K562 (cell line): Measurements from ENCODE around the gene UTS2R. TPM values are rescaled to one million over a fixed set of nuclear protein-coding genes. Genes with fewer than 3 reads are reported as not detected.
A peak's percentile ranks its signal among the peaks of the same experiment; 100 is the strongest.

Experiments
- ARHGAP35 ChIP-seq: fragments of 450-650 bp; IDR thresholded peaks from 2 replicates; pipeline ENCODE4 v1.6.1; 2018; ENCODE audit not compliant: partially characterized antibody
- ATF6 ChIP-seq: sonication (generic); formaldehyde crosslinking; IDR thresholded peaks from 2 replicates; pipeline ENCODE4 v1.4.0; 2020; ENCODE audit warnings: mild to moderate bottlenecking, missing genetic modification reagents
- HDAC8 ChIP-seq: fragments of 450-650 bp; IDR thresholded peaks from 2 replicates; pipeline ENCODE4 v1.6.1; 2016; ENCODE audit warnings: mild to moderate bottlenecking, missing genetic modification characterization, moderate library complexity, missing compliant biosample characterization
- NCOR1 ChIP-seq: fragments of 450-650 bp; IDR thresholded peaks from 2 replicates; pipeline ENCODE4 v1.6.1; 2016; ENCODE audit warnings: mild to moderate bottlenecking, moderate library complexity
- NR4A1 ChIP-seq, 2 experiments: fragments of 250-450 bp in 1 of 2; fragments of 450-650 bp in 1 of 2; sonication (Bioruptor Pico) in 1 of 2; IDR thresholded peaks; 2 replicates each; pipeline versions ENCODE4 v1.4.0 to v1.6.1; 2016 to 2020; ENCODE audit warnings: mild to moderate bottlenecking in 2 of 2, missing compliant biosample characterization in 1 of 2, missing genetic modification characterization in 1 of 2, moderate library complexity in 1 of 2
- POLR2A ChIP-seq: fragments of 450-650 bp; conservative IDR thresholded peaks from 2 replicates; pipeline ENCODE4 v1.6.1; 2016
- POLR2H ChIP-seq: IDR thresholded peaks from 2 replicates; pipeline ENCODE4 v1.6.1; 2016; ENCODE audit warnings: missing genetic modification characterization, low read depth, mild to moderate bottlenecking, control low read depth, missing compliant biosample characterization, moderate library complexity
- RBBP5 ChIP-seq: fragments of 200-600 bp; sonication (generic); IDR thresholded peaks from 2 replicates; pipeline ENCODE4 v1.6.1; 2012; ENCODE audit warnings: borderline replicate concordance, mild to moderate bottlenecking, low read length, control low read depth, inconsistent platforms; ENCODE audit not compliant: insufficient read depth, poor library complexity, severe bottlenecking
- SOX6 ChIP-seq: fragments of 450-650 bp; IDR thresholded peaks from 2 replicates; pipeline ENCODE4 v1.6.1; 2014; ENCODE audit warnings: mild to moderate bottlenecking
- VEZF1 ChIP-seq: fragments of 200-800 bp; sonication (Bioruptor generic); IDR thresholded peaks from 2 replicates; pipeline ENCODE4 v1.6.1; 2017; ENCODE audit warnings: missing genetic modification characterization, missing compliant biosample characterization
- ZBTB8A ChIP-seq: fragments of 450-650 bp; IDR thresholded peaks from 2 replicates; pipeline ENCODE4 v1.6.1; 2018; ENCODE audit warnings: mild to moderate bottlenecking, moderate library complexity; ENCODE audit not compliant: partially characterized antibody
- ZFP1 ChIP-seq: fragments of 450-650 bp; formaldehyde crosslinking; IDR thresholded peaks from 2 replicates; pipeline ENCODE4 v1.4.0; 2020; ENCODE audit warnings: mild to moderate bottlenecking, mixed read lengths
- ZNF232 ChIP-seq: sonication (generic); formaldehyde crosslinking; IDR thresholded peaks from 2 replicates; pipeline ENCODE4 v1.8.0; 2022; ENCODE audit warnings: mild to moderate bottlenecking, missing genetic modification reagents
- polyA plus RNA-seq, 8 experiments: library from polyadenylated mRNA; depleted of rRNA in 4 of 8; stranded (reverse) in 5 of 8; unstranded in 3 of 8; fragments of >200 nt; fragmentation: Nextera tagmentation in 2 of 8; fragmentation: Illumina TruSeq in 1 of 8; extraction: Ambion mirVana in 2 of 8; extraction: Trizol in 1 of 8; gene quantifications; 2 replicates each; pipeline versions ENCODE4 v1.2.1 to v1.2.3, GENCODE V29; 2011 to 2014; ENCODE audit warnings: inconsistent platforms in 1 of 8, missing spikeins in 1 of 8
- total RNA-seq, 7 experiments: library from RNA; depleted of rRNA in 6 of 7; stranded (reverse); fragments of >200 nt in 6 of 7; fragmentation: Illumina TruSeq in 2 of 7; extraction: Trizol in 2 of 7; gene quantifications; 2 replicates each; pipeline versions ENCODE4 v1.2.1 to v1.2.3, GENCODE V29; 2011 to 2021; ENCODE audit warnings: low replicate concordance in 1 of 7
- TF ChIP-seq, protein P1 (sequence below): fragments of 450-650 bp; formaldehyde crosslinking; IDR thresholded peaks from 2 replicates; pipeline ENCODE4 v1.4.0; 2022; ENCODE audit warnings: missing genetic modification characterization
- TF ChIP-seq, protein P2 (sequence below), 2 experiments: IDR thresholded peaks; 2 replicates each; pipeline ENCODE4 v1.6.1; 2011; ENCODE audit warnings: borderline replicate concordance in 1 of 2, control low read depth in 1 of 2, low read depth in 1 of 2, low read length in 1 of 2, mild to moderate bottlenecking in 1 of 2, mixed read lengths in 1 of 2, moderate library complexity in 1 of 2; ENCODE audit not compliant: insufficient read depth in 1 of 2, insufficient read length in 1 of 2, poor library complexity in 1 of 2, severe bottlenecking in 1 of 2; ENCODE audit errors: extremely low read depth in 1 of 2

UTS2R gene
- total and polyA plus RNA-seq, 9 of the 15 experiments (the other 6 are each of a cell fraction or from before 2014, with no cell fraction given) = 0.22 TPM; not detected in 8

DNA sequence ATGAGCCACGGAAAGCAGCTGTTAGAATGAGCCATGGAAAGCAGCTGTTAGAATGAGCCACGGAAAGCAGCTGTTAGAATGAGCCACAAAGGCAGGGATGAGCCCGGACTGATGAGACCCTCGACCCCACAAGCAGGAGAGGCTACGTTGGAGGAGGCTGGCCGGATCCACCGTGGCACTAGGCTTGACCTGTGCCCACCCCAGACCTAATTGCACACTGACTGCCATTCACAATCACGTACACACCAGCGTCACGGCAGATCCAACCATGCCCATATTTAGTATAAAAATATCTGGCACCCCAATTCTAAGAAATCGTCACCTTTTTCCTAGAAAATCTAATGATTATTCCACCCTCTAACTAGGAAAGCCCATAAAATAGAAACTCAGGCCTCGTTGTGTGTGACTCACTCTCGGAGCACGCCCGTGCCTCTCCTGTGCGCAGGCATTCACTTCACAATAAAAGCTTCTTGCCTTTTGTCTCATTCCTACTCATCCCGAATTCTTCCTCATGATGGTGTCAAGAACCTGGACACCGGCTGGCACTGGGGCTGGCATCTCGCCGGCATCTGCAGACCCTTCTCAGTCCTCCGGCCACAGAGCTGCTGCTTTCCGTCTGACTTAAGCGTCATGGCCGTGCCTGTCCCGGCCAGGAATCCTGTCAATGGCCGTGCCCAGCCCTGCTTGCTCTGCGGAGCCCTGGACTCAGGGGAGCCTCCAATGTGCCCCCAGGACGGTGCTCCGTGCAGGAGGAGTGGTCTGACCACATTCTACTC, 32.5 kb upstream of the UTS2R start (continued):
- 0 out of 2 replicates have a peak, but pooled peaks have one; percentile 45 for TF ChIP-seq ATF6 (CRISPR knock-in tag)
- peak; percentile 77 for TF ChIP-seq SOX6
- TF ChIP-seq NCOR1 = peak; percentile 36; the same call in 1 of the 2 replicates
- TF ChIP-seq, protein P1, sequence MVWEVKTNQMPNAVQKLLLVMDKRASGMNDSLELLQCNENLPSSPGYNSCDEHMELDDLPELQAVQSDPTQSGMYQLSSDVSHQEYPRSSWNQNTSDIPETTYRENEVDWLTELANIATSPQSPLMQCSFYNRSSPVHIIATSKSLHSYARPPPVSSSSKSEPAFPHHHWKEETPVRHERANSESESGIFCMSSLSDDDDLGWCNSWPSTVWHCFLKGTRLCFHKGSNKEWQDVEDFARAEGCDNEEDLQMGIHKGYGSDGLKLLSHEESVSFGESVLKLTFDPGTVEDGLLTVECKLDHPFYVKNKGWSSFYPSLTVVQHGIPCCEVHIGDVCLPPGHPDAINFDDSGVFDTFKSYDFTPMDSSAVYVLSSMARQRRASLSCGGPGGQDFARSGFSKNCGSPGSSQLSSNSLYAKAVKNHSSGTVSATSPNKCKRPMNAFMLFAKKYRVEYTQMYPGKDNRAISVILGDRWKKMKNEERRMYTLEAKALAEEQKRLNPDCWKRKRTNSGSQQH = no peak
- TF ChIP-seq NR4A1 (CRISPR knock-in tag; IDR thresholded peaks at IDR 0.05) = no peak
- TF ChIP-seq NR4A1 (tag; IDR thresholded peaks at IDR 0.05) = peak; percentile 73; the same call in 1 of the 2 replicates
- TF ChIP-seq RBBP5 = no peak
- no peak for TF ChIP-seq POLR2H (tag)
- no peak for TF ChIP-seq VEZF1 (CRISPR knock-in tag)
- TF ChIP-seq, protein P2, sequence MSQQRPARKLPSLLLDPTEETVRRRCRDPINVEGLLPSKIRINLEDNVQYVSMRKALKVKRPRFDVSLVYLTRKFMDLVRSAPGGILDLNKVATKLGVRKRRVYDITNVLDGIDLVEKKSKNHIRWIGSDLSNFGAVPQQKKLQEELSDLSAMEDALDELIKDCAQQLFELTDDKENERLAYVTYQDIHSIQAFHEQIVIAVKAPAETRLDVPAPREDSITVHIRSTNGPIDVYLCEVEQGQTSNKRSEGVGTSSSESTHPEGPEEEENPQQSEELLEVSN (IDR thresholded peaks at IDR 0.05; ENCODE audit: borderline replicate concordance in 1 of 2, extremely low read depth in 1 of 2, insufficient read depth in 1 of 2, insufficient read length in 1 of 2, low read depth in 1 of 2, low read length in 1 of 2, poor library complexity in 1 of 2, severe bottlenecking in 1 of 2) = peak; percentile 54 to 59
- no peak for TF ChIP-seq POLR2A
- TF ChIP-seq ZBTB8A = no peak
- 0 out of 2 replicates have a peak, but pooled peaks have one; percentile 33 for TF ChIP-seq ZFP1 (CRISPR knock-in tag)
- no peak for TF ChIP-seq ZNF232 (CRISPR knock-in tag)
- TF ChIP-seq HDAC8 (tag) = no peak
- no peak for TF ChIP-seq ARHGAP35
